ENCODE results near the gene EEF1AKMT1.
"Not testable (repeated sequence)": the region's sequence is repeated elsewhere in the genome, so short reads cannot be mapped to it uniquely, and the experiment has no call there.

EEF1AKMT1 gene

GRCh38 chr13:20689291-20689690 lies 84.5 kb downstream of the EEF1AKMT1 start:
- no peak for DNase-seq

- no peak for DNase-seq
These were observed 86.7 kb downstream of the EEF1AKMT1 start for GRCh38 chr13:20686863-20687579.

- no peak for DNase-seq
These were observed 87.6 kb downstream of the EEF1AKMT1 start for GRCh38 chr13:20686167-20686566.

GRCh38 chr13:20685092-20685491 lies 88.7 kb downstream of the EEF1AKMT1 start:
- DNase-seq, result no peak

- DNase-seq, result no peak
These were observed 89.2 kb downstream of the EEF1AKMT1 start for GRCh38 chr13:20684546-20684945.

- DNase-seq, result no peak
These were observed 89.7 kb downstream of the EEF1AKMT1 start for GRCh38 chr13:20684041-20684440.

GRCh38 chr13:20682061-20682460 lies 91.7 kb downstream of the EEF1AKMT1 start:
- DNase-seq, result no peak

- DNase-seq, result not testable (repeated sequence)
These were observed 92.3 kb downstream of the EEF1AKMT1 start for GRCh38 chr13:20681481-20681880.

- no peak for DNase-seq
These were observed 93.2 kb downstream of the EEF1AKMT1 start for GRCh38 chr13:20680416-20681080.

- no peak for DNase-seq
These were observed 93.9 kb downstream of the EEF1AKMT1 start for GRCh38 chr13:20679879-20680278.

Data from COR-L47 (cell line).